HG03064 (cell line): ENCODE data around the gene GPR143.

Experiments
- ATAC-seq: cut with Tn5 transposase; IDR thresholded peaks from one replicate; pipeline ENCODE4 v1.9.1; 2021; ENCODE audit warnings: low read depth; ENCODE audit not compliant: unreplicated experiment

The GPR143 gene

GRCh38 chrX:9710332-9710731, 55.3 kb downstream of the GPR143 start:
- no peak for ATAC-seq

GRCh38 chrX:9708923-9709553, 56.6 kb downstream of the GPR143 start:
- no peak for ATAC-seq

GRCh38 chrX:9708086-9708485, 57.6 kb downstream of the GPR143 start:
- no peak for ATAC-seq

GRCh38 chrX:9707306-9708033, 58.2 kb downstream of the GPR143 start:
- ATAC-seq = no peak

- no peak for ATAC-seq
Observed at GRCh38 chrX:9706421-9706820, 59.2 kb downstream of the GPR143 start.

GRCh38 chrX:9704876-9705465, 60.7 kb downstream of the GPR143 start:
- no peak for ATAC-seq

GRCh38 chrX:9703406-9703805, 62.2 kb downstream of the GPR143 start:
- no peak for ATAC-seq

- no peak for ATAC-seq
Observed at GRCh38 chrX:9701790-9702189, 63.9 kb downstream of the GPR143 start.

- ATAC-seq = no peak
Observed at GRCh38 chrX:9700555-9700954, 65.1 kb downstream of the GPR143 start.

- ATAC-seq = no peak
Observed at GRCh38 chrX:9698576-9698975, 67.1 kb downstream of the GPR143 start.

GRCh38 chrX:9693307-9694001, 72.2 kb downstream of the GPR143 start:
- no peak for ATAC-seq

- no peak for ATAC-seq
Observed at GRCh38 chrX:9690046-9690445, 75.6 kb downstream of the GPR143 start.

GRCh38 chrX:9688833-9689232, 76.8 kb downstream of the GPR143 start:
- no peak for ATAC-seq

GRCh38 chrX:9687899-9688298, 77.7 kb downstream of the GPR143 start:
- no peak for ATAC-seq

- ATAC-seq = no peak
Observed at GRCh38 chrX:9683350-9683749, 82.3 kb downstream of the GPR143 start.

GRCh38 chrX:9682861-9683260, 82.8 kb downstream of the GPR143 start:
- no peak for ATAC-seq

GRCh38 chrX:9682456-9682855, 83.2 kb downstream of the GPR143 start:
- no peak for ATAC-seq

- ATAC-seq = no peak
Observed at GRCh38 chrX:9681422-9681821, 84.2 kb downstream of the GPR143 start.

- ATAC-seq = no peak
Observed at GRCh38 chrX:9681011-9681410, 84.6 kb downstream of the GPR143 start.

- ATAC-seq = no peak
Observed at GRCh38 chrX:9678215-9678965, 87.3 kb downstream of the GPR143 start.
